ENCODE measurements around the gene CLSTN2.

Gene CLSTN2

GRCh38 chr3:140163159-140163763 lies 228.3 kb downstream of the CLSTN2 start:
- Histone ChIP-seq H2AFZ (ENCODE audit: low read depth) (no peak overlapping the region), H3K4me3 (IDR thresholded peaks at IDR 0.05; ENCODE audit: insufficient read depth, low read depth, low read length) (no peak overlapping the region), H3K79me2 (ENCODE audit: insufficient read depth, low read depth) (no peaks in the 10 kb centered on the region), H4K20me1 (ENCODE audit: insufficient read depth) (no peaks in the 10 kb centered on the region), H3K4me1 (ENCODE audit: low read depth, poor library complexity, severe bottlenecking) (no peaks in the 10 kb centered on the region), H3K9ac (no peak overlapping the region), H3K27me3 (ENCODE audit: insufficient read depth, low read depth) (no peaks in the 10 kb centered on the region), H3K27ac (no peak overlapping the region), H3K4me2 (no peak overlapping the region), H3K36me3 (ENCODE audit: insufficient read depth) (0 out of 2 replicates have a peak, but pooled peaks cover under 1% of the 10 kb centered on the region)
- no peak for TF ChIP-seq CTCF (conservative IDR thresholded peaks at IDR 0.05; ENCODE audit: low read depth, low read length)

- TF ChIP-seq CTCF (conservative IDR thresholded peaks at IDR 0.05; ENCODE audit: low read depth, low read length) = no peak
- no peaks in the 10 kb centered on the region for H3K79me2 ChIP-seq (ENCODE audit: insufficient read depth, low read depth)
- no peaks in the 10 kb centered on the region for H4K20me1 ChIP-seq (ENCODE audit: insufficient read depth)
- no peaks in the 10 kb centered on the region for H3K27me3 ChIP-seq (ENCODE audit: insufficient read depth, low read depth)
- H3K4me3 ChIP-seq (IDR thresholded peaks at IDR 0.05; ENCODE audit: insufficient read depth, low read depth, low read length) = no peak overlapping the region
- H3K9ac ChIP-seq = no peak overlapping the region
- no peaks in the 10 kb centered on the region for H3K4me1 ChIP-seq (ENCODE audit: low read depth, poor library complexity, severe bottlenecking)
- no peak overlapping the region for H3K4me2 ChIP-seq
- no peak overlapping the region for H3K27ac ChIP-seq
- no peak overlapping the region for H2AFZ ChIP-seq (ENCODE audit: low read depth)
- H3K36me3 ChIP-seq (ENCODE audit: insufficient read depth) = 0 out of 2 replicates have a peak, but pooled peaks cover 3% of the 10 kb centered on the region
Measured at GRCh38 chr3:140164156-140164555, 229.2 kb downstream of the CLSTN2 start.

DNA sequence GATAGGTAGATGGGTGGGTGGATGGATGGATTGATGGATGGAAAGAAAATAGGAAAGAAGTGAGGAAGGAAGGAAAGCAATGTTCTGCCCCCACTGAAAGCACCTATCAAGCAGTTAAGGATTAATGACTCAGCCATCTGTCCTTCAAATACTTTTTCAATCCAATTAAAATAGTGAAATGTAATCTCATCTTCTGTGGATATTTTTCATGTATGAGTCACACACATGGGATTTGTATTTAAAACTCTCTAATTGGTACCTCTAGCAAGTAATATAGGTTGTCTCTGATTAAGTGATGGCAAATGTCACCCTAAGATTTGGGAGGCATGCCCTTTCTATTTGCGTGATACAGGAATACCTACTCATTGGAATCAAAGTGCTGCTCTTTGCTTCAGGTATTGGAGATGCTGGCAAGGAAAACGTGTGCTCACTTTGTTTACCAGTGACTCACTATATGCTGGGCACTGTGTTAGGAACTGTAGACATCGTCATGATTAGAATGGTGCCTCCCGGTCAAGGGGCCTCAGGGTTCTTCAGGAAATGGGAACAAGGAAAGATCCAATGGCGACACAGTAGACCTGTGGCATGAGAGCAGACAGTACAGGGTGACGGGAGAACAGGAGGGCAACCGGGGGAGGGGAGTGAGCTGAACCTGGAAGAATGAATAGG lies 230.1 kb downstream of the CLSTN2 start:
- H3K9ac ChIP-seq = no peak overlapping the region
- no peak overlapping the region for H3K4me2 ChIP-seq
- H3K4me3 ChIP-seq (IDR thresholded peaks at IDR 0.05; ENCODE audit: insufficient read depth, low read depth, low read length) = no peak overlapping the region
- no peaks in the 10 kb centered on the region for H4K20me1 ChIP-seq (ENCODE audit: insufficient read depth)
- H3K36me3 ChIP-seq (ENCODE audit: insufficient read depth) = 0 out of 2 replicates have a peak, but pooled peaks cover 3% of the 10 kb centered on the region
- H3K27me3 ChIP-seq (ENCODE audit: insufficient read depth, low read depth) = no peaks in the 10 kb centered on the region
- no peak for TF ChIP-seq CTCF (conservative IDR thresholded peaks at IDR 0.05; ENCODE audit: low read depth, low read length)
- H3K27ac ChIP-seq = no peak overlapping the region
- H2AFZ ChIP-seq (ENCODE audit: low read depth) = no peak overlapping the region
- H3K4me1 ChIP-seq (ENCODE audit: low read depth, poor library complexity, severe bottlenecking) = no peaks in the 10 kb centered on the region
- H3K79me2 ChIP-seq (ENCODE audit: insufficient read depth, low read depth) = no peaks in the 10 kb centered on the region

DNA sequence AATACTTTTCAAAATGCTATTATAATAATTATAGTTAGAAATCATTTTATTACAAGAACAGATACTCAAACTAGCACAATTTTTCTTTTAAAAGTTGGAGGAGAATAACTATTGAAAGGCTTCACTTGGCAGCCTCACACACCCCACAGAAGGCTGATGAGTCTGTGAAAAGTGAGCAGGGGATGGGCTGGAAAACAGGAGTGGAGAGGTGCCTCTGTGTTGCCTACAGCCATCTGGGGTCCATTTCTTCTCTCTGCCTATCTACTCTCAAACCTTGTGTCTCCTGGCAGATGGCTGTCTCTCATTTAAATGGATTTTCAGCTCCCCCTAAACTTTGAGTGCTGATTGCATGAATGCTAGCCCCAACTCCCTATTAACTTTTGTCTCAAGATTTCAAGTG lies 230.8 kb downstream of the CLSTN2 start:
- Histone ChIP-seq H3K4me1 (ENCODE audit: low read depth, poor library complexity, severe bottlenecking) (no peaks in the 10 kb centered on the region), H3K36me3 (ENCODE audit: insufficient read depth) (0 out of 2 replicates have a peak, but pooled peaks cover 3% of the 10 kb centered on the region), H3K4me2 (no peak overlapping the region), H3K9ac (no peak overlapping the region), H3K27ac (no peak overlapping the region), H3K27me3 (ENCODE audit: insufficient read depth, low read depth) (no peaks in the 10 kb centered on the region), H3K79me2 (ENCODE audit: insufficient read depth, low read depth) (no peaks in the 10 kb centered on the region), H4K20me1 (ENCODE audit: insufficient read depth) (no peaks in the 10 kb centered on the region), H3K4me3 (IDR thresholded peaks at IDR 0.05; ENCODE audit: insufficient read depth, low read depth, low read length) (no peak overlapping the region), H2AFZ (ENCODE audit: low read depth) (no peak overlapping the region)
- no peak for TF ChIP-seq CTCF (conservative IDR thresholded peaks at IDR 0.05; ENCODE audit: low read depth, low read length)
